RPMI8226 (cell line): Measurements from ENCODE around the gene STC2.
A peak's percentile ranks its signal among the peaks of the same experiment; 100 is the strongest.
"Not testable (repeated sequence)": the region's sequence is repeated elsewhere in the genome, so short reads cannot be mapped to it uniquely, and the experiment has no call there.

Experiments used
- DNase-seq: peaks from one replicate; pipeline ENCODE4 v3.0.0-alpha.2; 2015

STC2 gene

GRCh38 chr5:173293817-173294672 lies 34.2 kb downstream of the STC2 start:
- DNase-seq: peak; percentile 82

- no peak for DNase-seq
Measured at GRCh38 chr5:173291722-173292658, 36.2 kb downstream of the STC2 start.

DNA sequence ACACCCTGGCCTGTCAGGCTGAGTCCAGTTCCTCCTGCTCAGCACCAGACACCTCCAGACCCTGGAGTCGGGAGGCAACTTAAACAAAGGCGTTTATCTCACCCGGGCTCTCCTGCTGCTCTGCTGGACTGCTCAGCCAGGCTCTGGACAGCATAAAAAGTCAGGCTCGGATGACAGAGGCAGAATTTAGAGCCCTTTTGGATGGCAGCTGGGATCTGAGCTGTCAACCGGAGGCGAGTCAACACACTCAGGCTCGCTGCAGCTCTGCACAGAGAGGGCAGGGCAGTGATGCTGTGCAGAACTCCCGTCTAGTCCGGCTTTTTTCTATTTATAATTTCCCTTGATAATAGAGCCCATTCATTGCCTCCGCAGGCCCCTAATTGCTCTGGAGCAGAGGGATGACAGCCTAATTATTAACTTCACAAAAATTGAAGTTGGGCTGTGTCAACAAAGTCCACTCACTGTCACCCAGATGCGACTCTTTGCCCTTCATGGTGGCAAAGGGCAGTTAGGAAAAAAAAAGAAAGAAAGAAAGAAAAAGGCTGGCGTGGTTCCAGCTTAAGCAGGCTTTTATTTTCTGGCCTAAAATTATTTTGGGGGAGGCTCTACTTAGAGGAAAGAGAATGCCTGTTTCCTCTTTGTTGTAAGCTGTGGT lies 37.6 kb downstream of the STC2 start:
- no peak for DNase-seq

DNA sequence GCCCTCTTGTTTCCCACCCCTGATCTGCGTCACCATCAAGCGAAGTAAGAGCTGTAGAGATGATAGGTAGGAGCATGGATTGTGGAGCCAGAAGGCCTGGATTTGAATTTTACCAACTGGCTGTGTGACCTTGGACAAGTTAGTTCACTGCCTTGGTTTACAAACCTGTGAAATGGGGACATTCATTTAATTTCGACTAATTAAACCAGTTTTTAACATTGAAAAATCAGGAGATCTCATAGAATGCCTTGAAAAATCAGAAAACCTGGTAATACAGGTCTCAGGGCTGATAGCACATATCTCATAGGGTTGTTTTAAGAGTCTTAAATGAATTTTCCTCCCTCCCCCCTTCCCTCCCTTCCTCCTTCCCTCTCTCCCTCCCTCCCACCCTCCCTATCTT lies 38.8 kb downstream of the STC2 start:
- DNase-seq: no peak

- no peak for DNase-seq
Measured at GRCh38 chr5:173288632-173289031, 39.6 kb downstream of the STC2 start.

GRCh38 chr5:173287086-173287485 lies 41.1 kb downstream of the STC2 start:
- DNase-seq: peak; percentile 53

- DNase-seq: not testable (repeated sequence)
Measured at GRCh38 chr5:173284343-173284958, 43.8 kb downstream of the STC2 start.

DNA sequence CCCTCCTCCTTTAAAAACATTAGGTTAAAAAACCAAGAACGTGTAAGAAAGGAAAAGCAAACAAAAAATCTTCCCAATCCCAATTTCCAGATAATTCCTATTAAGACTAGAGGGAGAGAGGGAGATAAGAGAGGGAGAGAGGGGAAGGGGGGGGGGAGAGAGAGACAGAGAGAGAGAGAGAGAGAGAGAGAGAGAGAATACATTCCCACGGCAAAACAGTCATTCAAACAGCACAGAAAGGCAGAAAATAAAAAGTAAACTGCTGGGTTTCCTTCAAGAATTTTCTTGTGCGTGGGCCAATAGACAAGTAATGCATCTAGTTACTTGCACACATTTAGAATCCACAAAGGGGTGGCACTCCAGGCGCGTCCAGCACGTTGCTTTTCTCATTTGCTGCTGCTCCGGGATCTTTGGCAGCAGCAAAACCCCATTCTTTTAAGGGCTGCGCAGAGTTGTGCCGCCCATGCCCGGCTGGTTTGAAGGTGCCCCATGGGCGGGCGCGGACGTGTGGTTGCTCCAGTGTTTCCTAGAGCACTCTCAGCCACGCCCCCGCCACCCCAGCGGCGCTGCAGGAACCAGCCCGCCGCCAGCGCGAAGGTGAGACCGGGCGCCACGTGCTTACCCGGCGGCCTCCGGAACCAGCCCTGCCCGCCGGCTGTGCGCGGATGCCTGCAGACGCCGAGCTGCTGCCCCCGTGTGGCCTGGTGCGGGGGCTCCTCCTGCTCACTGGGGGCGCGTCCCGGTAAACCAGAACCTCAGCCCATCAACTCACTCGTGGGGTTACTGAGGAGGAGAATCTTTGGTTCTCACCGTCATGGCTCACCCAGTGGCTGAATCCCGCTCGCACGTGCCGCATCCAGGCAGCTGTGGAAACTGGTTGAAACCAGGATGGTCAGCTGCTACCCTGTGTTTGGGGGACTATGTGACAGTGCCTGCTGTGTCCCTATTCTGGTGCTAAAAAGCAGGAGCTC lies 44.6 kb downstream of the STC2 start:
- DNase-seq: peak; percentile 89

DNA sequence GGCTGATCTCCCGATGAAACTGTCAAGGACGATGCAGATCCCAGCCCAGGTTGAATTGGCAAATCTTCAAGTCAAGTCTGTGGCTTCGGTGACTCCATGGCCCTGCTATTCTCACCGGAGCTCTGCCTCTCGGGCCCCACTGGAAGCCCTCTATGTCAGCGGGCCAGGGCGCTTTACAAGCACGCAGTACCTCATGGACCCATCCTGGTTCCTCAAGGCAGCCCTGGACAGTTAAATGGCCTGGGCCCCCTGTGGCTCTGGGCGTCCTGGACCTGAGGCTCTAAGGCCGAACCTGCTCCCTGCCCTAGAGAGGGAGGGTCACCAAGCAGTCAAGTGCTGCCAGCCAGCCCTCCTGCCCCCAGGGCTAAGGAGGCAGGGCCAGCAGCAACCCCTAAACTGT lies 45.3 kb downstream of the STC2 start:
- DNase-seq: no peak

- DNase-seq: no peak
Measured at GRCh38 chr5:173281910-173282309, 46.3 kb downstream of the STC2 start.

- no peak for DNase-seq
Measured at GRCh38 chr5:173279166-173279565, 49.0 kb downstream of the STC2 start.

- no peak for DNase-seq
Measured at GRCh38 chr5:173278641-173279040, 49.6 kb downstream of the STC2 start.

GRCh38 chr5:173278172-173278571 lies 50.0 kb downstream of the STC2 start:
- DNase-seq: no peak

DNA sequence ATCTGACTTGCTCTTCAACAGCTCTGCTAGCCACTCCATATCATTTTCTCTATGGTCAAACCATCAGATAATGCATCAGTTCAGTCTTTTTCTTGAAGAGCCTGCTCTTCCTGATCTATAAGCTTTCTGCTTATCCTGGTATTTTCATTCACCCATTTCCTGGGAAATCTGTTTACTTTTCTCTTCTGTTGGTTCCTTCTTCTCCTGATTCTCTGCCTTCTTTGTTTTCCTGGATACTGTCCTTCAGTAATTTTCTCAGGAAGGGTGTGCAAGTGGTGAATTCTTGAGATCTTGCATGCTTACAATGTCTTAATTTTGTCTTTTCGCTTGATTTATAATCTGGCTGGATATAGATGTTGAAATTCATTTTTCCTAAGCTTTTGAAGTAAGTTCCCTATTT lies 53.4 kb downstream of the STC2 start:
- DNase-seq: no peak

DNA sequence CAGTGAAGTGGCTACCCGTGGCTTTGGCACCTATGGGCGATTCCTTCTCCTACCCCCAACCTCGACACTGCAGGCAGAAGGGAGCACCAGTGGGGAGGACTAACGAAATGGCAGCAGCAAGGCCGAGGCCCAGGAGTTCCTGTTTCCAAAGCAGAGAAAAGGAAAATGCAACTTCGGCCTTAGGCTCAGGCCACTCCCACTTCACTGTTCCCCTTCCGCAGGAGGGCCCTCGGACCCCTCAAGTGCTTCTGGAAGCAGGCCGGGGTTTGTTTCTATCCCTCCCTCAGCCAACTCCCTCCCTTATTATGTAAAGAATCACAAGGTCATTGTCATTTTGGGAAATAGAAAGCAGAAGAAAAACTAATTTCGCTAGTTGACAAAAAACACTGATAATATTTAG lies 56.8 kb downstream of the STC2 start:
- DNase-seq: no peak

DNA sequence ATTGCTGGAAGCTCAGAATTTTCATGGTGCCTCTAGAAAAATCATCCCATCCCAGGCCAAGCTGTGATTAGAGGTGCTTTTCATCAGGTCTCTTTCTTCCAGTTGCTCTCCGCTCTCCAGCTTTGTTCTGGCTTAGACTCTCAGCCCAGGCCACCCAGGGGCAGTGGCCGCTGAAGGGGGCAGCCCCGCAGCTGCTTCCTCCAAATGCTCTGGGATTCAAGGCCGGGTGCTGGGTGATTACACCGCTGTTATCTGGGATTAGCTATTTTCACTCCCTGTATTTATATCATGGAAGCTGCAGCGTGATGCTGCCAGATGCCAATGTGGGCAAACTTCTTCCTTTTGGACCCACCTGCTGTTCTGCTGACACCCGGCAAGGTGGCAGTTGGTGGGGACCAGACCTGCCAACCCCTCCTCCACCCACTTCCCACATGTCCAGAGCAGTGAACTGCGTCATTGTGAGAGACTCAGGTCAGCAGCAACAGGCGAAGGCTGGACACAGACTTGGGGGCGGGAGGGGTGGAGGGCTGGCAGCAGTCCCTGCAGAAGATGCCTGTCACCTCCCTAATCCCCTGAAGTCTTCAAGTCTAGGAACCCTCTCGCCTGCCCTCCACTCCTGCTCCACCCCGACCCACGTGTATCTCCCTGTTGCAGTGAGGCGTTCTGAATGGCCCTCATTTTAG lies 59.3 kb downstream of the STC2 start:
- DNase-seq: no peak

DNA sequence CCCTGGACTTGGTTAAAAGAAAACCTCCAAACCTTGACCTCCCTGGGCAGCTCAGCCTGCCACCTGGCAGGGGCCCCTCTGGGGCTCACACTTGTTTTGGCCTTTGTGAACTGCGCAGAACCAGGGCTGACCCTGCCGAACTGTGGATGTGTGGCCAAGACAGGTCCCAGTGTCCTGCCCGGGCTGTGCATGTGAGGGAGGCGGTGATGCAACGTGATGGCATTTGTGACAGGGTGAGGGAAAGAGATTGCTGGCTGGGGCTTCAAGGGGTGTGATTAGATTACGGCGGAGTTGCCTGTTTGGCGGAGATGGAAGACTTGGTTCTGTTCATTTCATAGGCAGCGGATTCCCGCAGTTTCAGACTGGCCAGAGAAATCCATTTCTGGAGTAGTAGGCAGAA lies 62.8 kb downstream of the STC2 start:
- DNase-seq: no peak
